NB4 (cell line): Measurements from ENCODE around the gene SLC12A6.

Experiments used
- MYC ChIP-seq: IDR thresholded peaks from 2 replicates; pipeline ENCODE4 v1.6.1; 2011; ENCODE audit warnings: low read depth, low read length
- POLR2A ChIP-seq: IDR thresholded peaks from 2 replicates; pipeline ENCODE4 v1.6.1; 2011; ENCODE audit warnings: mild to moderate bottlenecking; ENCODE audit not compliant: insufficient read length; ENCODE audit errors: extremely low read depth
- TF ChIP-seq, protein P1 (sequence below): IDR thresholded peaks from one replicate; pipeline ENCODE4 v1.5.1; 2012; ENCODE audit warnings: low read depth, low read length
- TF ChIP-seq, protein P2 (sequence below): IDR thresholded peaks from 2 replicates; pipeline ENCODE4 v1.6.1; 2011; ENCODE audit warnings: low read depth, low read length

DNA sequence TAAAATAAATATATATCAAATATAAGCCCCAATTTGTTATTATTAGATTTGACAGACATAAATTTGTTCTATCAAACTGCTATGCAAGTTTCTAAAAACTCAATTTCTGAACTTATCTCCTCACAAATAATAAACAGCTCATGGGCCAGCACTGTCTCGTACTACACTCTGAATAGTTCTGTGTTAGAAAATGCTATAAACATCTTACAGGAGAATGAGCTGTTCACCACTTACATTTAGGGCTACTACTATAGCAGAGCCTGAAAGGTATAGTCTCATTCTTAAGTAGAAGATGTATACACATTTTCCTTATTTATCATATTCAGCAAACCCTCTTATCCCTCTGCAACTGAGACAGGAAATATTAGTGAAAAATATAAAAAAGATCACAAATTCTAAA is 12.6 kb downstream of the SLC12A6 start:
- TF ChIP-seq, protein P1, sequence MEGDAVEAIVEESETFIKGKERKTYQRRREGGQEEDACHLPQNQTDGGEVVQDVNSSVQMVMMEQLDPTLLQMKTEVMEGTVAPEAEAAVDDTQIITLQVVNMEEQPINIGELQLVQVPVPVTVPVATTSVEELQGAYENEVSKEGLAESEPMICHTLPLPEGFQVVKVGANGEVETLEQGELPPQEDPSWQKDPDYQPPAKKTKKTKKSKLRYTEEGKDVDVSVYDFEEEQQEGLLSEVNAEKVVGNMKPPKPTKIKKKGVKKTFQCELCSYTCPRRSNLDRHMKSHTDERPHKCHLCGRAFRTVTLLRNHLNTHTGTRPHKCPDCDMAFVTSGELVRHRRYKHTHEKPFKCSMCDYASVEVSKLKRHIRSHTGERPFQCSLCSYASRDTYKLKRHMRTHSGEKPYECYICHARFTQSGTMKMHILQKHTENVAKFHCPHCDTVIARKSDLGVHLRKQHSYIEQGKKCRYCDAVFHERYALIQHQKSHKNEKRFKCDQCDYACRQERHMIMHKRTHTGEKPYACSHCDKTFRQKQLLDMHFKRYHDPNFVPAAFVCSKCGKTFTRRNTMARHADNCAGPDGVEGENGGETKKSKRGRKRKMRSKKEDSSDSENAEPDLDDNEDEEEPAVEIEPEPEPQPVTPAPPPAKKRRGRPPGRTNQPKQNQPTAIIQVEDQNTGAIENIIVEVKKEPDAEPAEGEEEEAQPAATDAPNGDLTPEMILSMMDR: no peak
- TF ChIP-seq, protein P2, sequence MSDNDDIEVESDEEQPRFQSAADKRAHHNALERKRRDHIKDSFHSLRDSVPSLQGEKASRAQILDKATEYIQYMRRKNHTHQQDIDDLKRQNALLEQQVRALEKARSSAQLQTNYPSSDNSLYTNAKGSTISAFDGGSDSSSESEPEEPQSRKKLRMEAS: no peak
- TF ChIP-seq POLR2A: no peak
- TF ChIP-seq MYC: no peak
